SK-MEL-5 (cell line): ENCODE measurements around the gene CD1B. TPM values are rescaled to one million over a fixed set of nuclear protein-coding genes. Genes with fewer than 3 reads are reported as not detected.

Source experiments
- total RNA-seq: library from RNA; depleted of rRNA; stranded (reverse); fragments of >200 nt; shearing (Covaris generic); gene quantifications from 2 replicates; pipeline ENCODE4 v1.2.3, GENCODE V29; 2014; rRNA removed

CD1B gene
- total RNA-seq, 1 experiment from 2014 or later, result not detected

Other genes with a start within 250 kb of the CD1B start
- not detected in 2 replicates for gene CD1D, start 150.6 kb downstream of the CD1B start, total RNA-seq
- gene CD1A, start 77.1 kb downstream of the CD1B start, total RNA-seq, result not detected in 2 replicates
- not detected in 2 replicates for gene CD1C, start 41.6 kb downstream of the CD1B start, total RNA-seq
- gene CD1E, start 22.4 kb upstream of the CD1B start, total RNA-seq, result not detected in 2 replicates
- not detected in 2 replicates for gene OR10T2, start 67.9 kb upstream of the CD1B start, total RNA-seq
- gene OR10K2, start 94.7 kb upstream of the CD1B start, total RNA-seq, result not detected in 2 replicates
- not detected in 2 replicates for gene OR10K1, start 130.3 kb upstream of the CD1B start, total RNA-seq
- gene OR10R2, start 140.7 kb upstream of the CD1B start, total RNA-seq, result not detected in 2 replicates
- not detected in 2 replicates for gene OR6Y1, start 222.9 kb upstream of the CD1B start, total RNA-seq
- not detected in 2 replicates for gene OR6P1, start 239.0 kb upstream of the CD1B start, total RNA-seq
- not detected in 2 replicates for gene OR10X1, start 248.4 kb upstream of the CD1B start, total RNA-seq